Tibial artery (tissue), 4 donors: ENCODE measurements around the gene FOXB2.

Experiments used
- DNase-seq, 2 donors: peaks; one replicate each; pipeline ENCODE4 v3.0.0-alpha.2; 2019
- H3K27ac ChIP-seq, 2 donors: fragments of 200-600 bp; sonication (generic) in 1 of 2; 1 replicate in 1 of 2; 2 replicates in 1 of 2; pipeline ENCODE4 v1.5.1; 2018 to 2019; ENCODE audit warnings: mild to moderate bottlenecking in 1 of 2
- H3K27me3 ChIP-seq, 2 donors: fragments of 200-600 bp; sonication (generic) in 1 of 2; one replicate each; pipeline versions ENCODE4 v1.5.1 to v1.6.0; 2016 to 2019
- H3K36me3 ChIP-seq, 3 donors: fragments of 200-600 bp; sonication (generic) in 2 of 3; one replicate each; pipeline ENCODE4 v1.5.1; 2016 to 2019; ENCODE audit warnings: mild to moderate bottlenecking in 2 of 3
- H3K4me1 ChIP-seq, 4 donors: fragments of 200-600 bp; sonication (generic) in 2 of 4; 1 replicate in 3 of 4; 2 replicates in 1 of 4; pipeline ENCODE4 v1.5.1; 2016 to 2019
- H3K4me3 ChIP-seq, 2 donors: fragments of 200-600 bp; sonication (generic) in 1 of 2; 1 replicate in 1 of 2; 2 replicates in 1 of 2; pipeline ENCODE4 v1.5.1; 2018 to 2019; ENCODE audit warnings: mild to moderate bottlenecking in 2 of 2
- H3K9me3 ChIP-seq, 3 donors: fragments of 200-600 bp; sonication (generic) in 1 of 3; one replicate each; pipeline ENCODE4 v1.5.1; 2016 to 2019
- intact Hi-C: fragments of 100-400 bp; cut with DNase I; formaldehyde crosslinking; loops from one replicate; pipeline ENCODE4 v1.15.0; 2023; ENCODE audit warnings: low total_unique reads
- TF ChIP-seq, protein P1 (sequence below), 2 experiments: fragments of 200-600 bp in 1 of 2; fragments of 450-650 bp in 1 of 2; IDR thresholded peaks; one replicate each; pipeline ENCODE4 v1.5.1; 2017 to 2019; ENCODE audit warnings: antibody characterized with exemption in 2 of 2, mild to moderate bottlenecking in 1 of 2, moderate library complexity in 1 of 2

FOXB2 gene

DNA sequence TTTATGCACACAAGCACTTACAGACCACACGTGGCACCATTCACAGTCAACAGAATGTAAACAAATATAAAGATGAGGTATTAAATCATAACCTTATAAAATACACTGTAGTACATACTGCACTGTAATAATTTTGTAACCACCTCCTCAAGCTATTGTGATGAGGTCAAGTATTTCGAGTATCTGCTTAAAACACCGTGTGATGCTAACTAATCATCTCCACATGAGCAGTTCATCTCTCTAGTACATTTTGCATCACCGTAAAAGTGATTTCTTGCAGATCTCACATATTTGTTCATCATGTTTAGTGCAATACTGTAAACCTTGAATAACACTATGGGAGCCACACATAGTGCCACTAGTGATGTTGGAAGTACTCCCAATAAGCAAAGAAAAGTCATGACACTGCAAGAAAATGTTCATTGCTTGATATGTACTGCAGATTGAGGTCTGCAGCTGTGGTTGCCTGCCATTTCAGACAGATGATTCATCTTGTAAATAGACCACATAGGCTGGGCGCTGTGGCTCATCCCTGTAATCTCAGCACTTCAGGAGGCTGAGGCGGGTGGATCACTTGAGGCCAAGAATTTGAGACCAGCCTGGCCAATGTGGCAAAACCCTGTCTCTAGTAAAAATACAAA, 44.3 kb downstream of the FOXB2 start:
- intact Hi-C loops = no loop called here
- H3K4me1 ChIP-seq = no peaks in the 10 kb centered on the region
- H3K36me3 ChIP-seq = no peaks in the 10 kb centered on the region
- no peaks in the 10 kb centered on the region for H3K9me3 ChIP-seq
- no peak overlapping the region for H3K4me3 ChIP-seq
- TF ChIP-seq, protein P1, sequence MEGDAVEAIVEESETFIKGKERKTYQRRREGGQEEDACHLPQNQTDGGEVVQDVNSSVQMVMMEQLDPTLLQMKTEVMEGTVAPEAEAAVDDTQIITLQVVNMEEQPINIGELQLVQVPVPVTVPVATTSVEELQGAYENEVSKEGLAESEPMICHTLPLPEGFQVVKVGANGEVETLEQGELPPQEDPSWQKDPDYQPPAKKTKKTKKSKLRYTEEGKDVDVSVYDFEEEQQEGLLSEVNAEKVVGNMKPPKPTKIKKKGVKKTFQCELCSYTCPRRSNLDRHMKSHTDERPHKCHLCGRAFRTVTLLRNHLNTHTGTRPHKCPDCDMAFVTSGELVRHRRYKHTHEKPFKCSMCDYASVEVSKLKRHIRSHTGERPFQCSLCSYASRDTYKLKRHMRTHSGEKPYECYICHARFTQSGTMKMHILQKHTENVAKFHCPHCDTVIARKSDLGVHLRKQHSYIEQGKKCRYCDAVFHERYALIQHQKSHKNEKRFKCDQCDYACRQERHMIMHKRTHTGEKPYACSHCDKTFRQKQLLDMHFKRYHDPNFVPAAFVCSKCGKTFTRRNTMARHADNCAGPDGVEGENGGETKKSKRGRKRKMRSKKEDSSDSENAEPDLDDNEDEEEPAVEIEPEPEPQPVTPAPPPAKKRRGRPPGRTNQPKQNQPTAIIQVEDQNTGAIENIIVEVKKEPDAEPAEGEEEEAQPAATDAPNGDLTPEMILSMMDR (IDR thresholded peaks at IDR 0.05) = no peak
- no peak for DNase-seq
- H3K27me3 ChIP-seq = no peaks in the 10 kb centered on the region
- no peak overlapping the region for H3K27ac ChIP-seq

DNA sequence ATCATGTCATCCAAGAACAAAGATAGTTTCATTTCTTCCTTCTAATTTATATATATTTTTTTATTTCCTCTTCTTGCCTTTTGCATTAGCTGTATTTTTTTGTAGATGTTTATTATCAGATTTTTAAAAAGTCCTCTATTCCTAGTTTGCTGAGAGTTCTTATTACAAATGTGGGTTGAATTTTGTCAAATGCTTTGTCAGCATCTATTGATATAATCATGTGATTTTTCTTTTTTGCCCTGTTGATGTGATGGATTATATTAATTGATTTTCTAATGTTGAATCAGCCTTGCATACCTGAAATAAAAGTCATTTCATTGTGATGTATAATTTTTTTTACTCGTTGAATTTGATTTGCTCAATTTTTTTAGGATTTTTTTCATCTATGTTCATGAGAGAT, 46.9 kb downstream of the FOXB2 start:
- intact Hi-C loops = no loop called here
- no peak overlapping the region for H3K27ac ChIP-seq
- H3K36me3 ChIP-seq = no peaks in the 10 kb centered on the region
- H3K4me3 ChIP-seq = no peak overlapping the region
- H3K27me3 ChIP-seq = peaks cover 0 to 2% of the 10 kb centered on the region in 2 donors
- TF ChIP-seq, protein P1 (IDR thresholded peaks at IDR 0.05) = no peak
- no peak for DNase-seq
- H3K4me1 ChIP-seq = no peaks in the 10 kb centered on the region
- H3K9me3 ChIP-seq = no peaks in the 10 kb centered on the region
